WTC11 (cell line): ENCODE data around the gene TMEM178B. TPM values are rescaled to one million over a fixed set of nuclear protein-coding genes. Genes with fewer than 3 reads are reported as not detected.
"Not testable (repeated sequence)": the region's sequence is repeated elsewhere in the genome, so short reads cannot be mapped to it uniquely, and the experiment has no call there.

Source experiments
- ATAC-seq: fragments of 200-7000 bp; cut with Tn5 transposase; 2 replicates; pipeline ENCODE4 v1.10.0; 2021; ENCODE audit warnings: mild to moderate bottlenecking, moderate library complexity
- CTCF ChIA-PET: fragments of 300-600 bp; sonication (Branson Sonifier 250); formaldehyde crosslinking; loops from one replicate; lab custom pipeline; 2021; ENCODE audit warnings: antibody characterized with exemption; lab: Charles Lee
- POLR2A ChIA-PET: fragments of 350-600 bp; sonication (Branson Sonifier 250); formaldehyde crosslinking; loops from one replicate; lab custom pipeline; 2021; ENCODE audit warnings: antibody characterized with exemption; lab: Charles Lee
- DNase-seq: peaks from one replicate; pipeline ENCODE4 v3.0.0; 2021; ENCODE audit warnings: low spot score
- H3K27ac Mint-ChIP-seq: 2 replicates; pipeline ENCODE4 v1.8.0; 2021; ENCODE audit warnings: mixed read lengths
- H3K27me3 Mint-ChIP-seq: 2 replicates; pipeline ENCODE4 v1.8.0; 2021; ENCODE audit warnings: low read depth, mild to moderate bottlenecking, moderate library complexity, mixed read lengths
- H3K36me3 Mint-ChIP-seq: 2 replicates; pipeline ENCODE4 v1.8.0; 2021; ENCODE audit warnings: mixed read lengths
- H3K4me1 Mint-ChIP-seq: 2 replicates; pipeline ENCODE4 v1.8.0; 2022; ENCODE audit warnings: mixed read lengths
- H3K4me3 Mint-ChIP-seq: 2 replicates; pipeline ENCODE4 v1.8.0; 2021; ENCODE audit warnings: mild to moderate bottlenecking, moderate library complexity, mixed read lengths
- H3K9me3 Mint-ChIP-seq: 2 replicates; pipeline ENCODE4 v1.8.0; 2021; ENCODE audit warnings: mixed read lengths
- ATF1 ChIP-seq: sonication (generic); formaldehyde crosslinking; IDR thresholded peaks from 2 replicates; pipeline ENCODE4 v1.8.1; 2023; ENCODE audit warnings: mild to moderate bottlenecking, moderate library complexity, missing genetic modification reagents
- FOXK1 ChIP-seq: sonication (generic); formaldehyde crosslinking; IDR thresholded peaks from 2 replicates; pipeline ENCODE4 v1.8.0; 2022; ENCODE audit warnings: mild to moderate bottlenecking, moderate library complexity, missing genetic modification reagents
- GRHL2 ChIP-seq: fragments of 250-450 bp; sonication (Bioruptor Pico); IDR thresholded peaks from 2 replicates; pipeline ENCODE4 v1.8.0; 2022; ENCODE audit warnings: mild to moderate bottlenecking, moderate library complexity; ENCODE audit not compliant: insufficient replicate concordance, severe bottlenecking
- KAT7 ChIP-seq: sonication (generic); formaldehyde crosslinking; IDR thresholded peaks from 2 replicates; pipeline ENCODE4 v1.8.1; 2023; ENCODE audit warnings: missing genetic modification reagents, mild to moderate bottlenecking, borderline replicate concordance
- NFYB ChIP-seq: sonication (generic); formaldehyde crosslinking; conservative IDR thresholded peaks from 2 replicates; pipeline ENCODE4 v1.8.0; 2022; ENCODE audit warnings: low read depth, missing genetic modification reagents
- SOX15 ChIP-seq: fragments of 250-450 bp; sonication (Bioruptor Pico); IDR thresholded peaks from 2 replicates; pipeline ENCODE4 v1.9.0; 2021; ENCODE audit warnings: mild to moderate bottlenecking
- SP1 ChIP-seq: sonication (generic); formaldehyde crosslinking; conservative IDR thresholded peaks from 2 replicates; pipeline ENCODE4 v1.8.1; 2022; ENCODE audit warnings: missing genetic modification reagents
- TEAD4 ChIP-seq: sonication (generic); formaldehyde crosslinking; IDR thresholded peaks from 2 replicates; pipeline ENCODE4 v1.8.0; 2022; ENCODE audit warnings: mild to moderate bottlenecking, missing genetic modification reagents
- ZNF396 ChIP-seq: fragments of 250-450 bp; sonication (Bioruptor Pico); IDR thresholded peaks from 2 replicates; pipeline ENCODE4 v1.8.0; 2021; ENCODE audit warnings: mild to moderate bottlenecking, moderate library complexity, borderline replicate concordance
- ZNF423 ChIP-seq: fragments of 250-450 bp; sonication (Bioruptor Pico); IDR thresholded peaks from 2 replicates; pipeline ENCODE4 v2.1.2; 2022; ENCODE audit warnings: mild to moderate bottlenecking, moderate library complexity
- total RNA-seq: library from RNA; stranded (reverse); gene quantifications from 3 replicates; pipeline ENCODE4 v1.2.3, GENCODE V29; 2021
- TF ChIP-seq, protein P1 (sequence below): sonication (generic); formaldehyde crosslinking; IDR thresholded peaks from 2 replicates; pipeline ENCODE4 v1.8.1; 2023; ENCODE audit warnings: mild to moderate bottlenecking, missing genetic modification reagents, borderline replicate concordance
- TF ChIP-seq, protein P2 (sequence below): fragments of 250-450 bp; sonication (Bioruptor Pico); IDR thresholded peaks from 2 replicates; pipeline ENCODE4 v1.9.0; 2021; ENCODE audit warnings: moderate library complexity, mild to moderate bottlenecking, inconsistent platforms, borderline replicate concordance
- TF ChIP-seq, protein P3 (sequence below): sonication (generic); formaldehyde crosslinking; IDR thresholded peaks from 2 replicates; pipeline ENCODE4 v1.8.0; 2022; ENCODE audit warnings: mild to moderate bottlenecking, missing genetic modification reagents
- TF ChIP-seq, protein P4 (sequence below): fragments of 250-450 bp; sonication (Bioruptor Pico); IDR thresholded peaks from 2 replicates; pipeline ENCODE4 v1.9.0; 2021; ENCODE audit warnings: mild to moderate bottlenecking
- TF ChIP-seq, protein P5 (sequence below): sonication (generic); formaldehyde crosslinking; IDR thresholded peaks from 2 replicates; pipeline ENCODE4 v1.8.0; 2023; ENCODE audit warnings: mild to moderate bottlenecking, missing genetic modification reagents

TMEM178B gene
- total RNA-seq, 1 experiment from 2014 or later = 20.4 TPM

DNA sequence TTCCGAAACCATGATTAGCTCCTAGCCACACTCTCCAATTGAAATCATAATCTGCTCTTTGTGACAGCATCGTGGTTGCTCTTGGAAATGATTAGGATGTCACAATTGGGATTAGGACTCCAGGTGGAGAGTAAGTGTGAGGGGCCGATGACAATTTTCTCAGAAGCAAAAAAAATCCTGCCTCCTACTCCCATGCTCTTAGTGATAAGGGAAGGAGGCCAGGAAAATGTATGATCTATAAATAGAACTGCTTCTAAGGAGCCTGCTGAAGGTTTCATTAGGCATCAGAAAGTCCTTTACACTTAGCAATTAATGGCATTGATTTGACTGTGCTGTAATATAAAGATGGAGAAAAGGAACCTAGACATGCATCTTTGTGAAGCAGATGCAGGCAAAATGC lies 251.0 kb downstream of the TMEM178B start (continued):
- TF ChIP-seq, protein P1, sequence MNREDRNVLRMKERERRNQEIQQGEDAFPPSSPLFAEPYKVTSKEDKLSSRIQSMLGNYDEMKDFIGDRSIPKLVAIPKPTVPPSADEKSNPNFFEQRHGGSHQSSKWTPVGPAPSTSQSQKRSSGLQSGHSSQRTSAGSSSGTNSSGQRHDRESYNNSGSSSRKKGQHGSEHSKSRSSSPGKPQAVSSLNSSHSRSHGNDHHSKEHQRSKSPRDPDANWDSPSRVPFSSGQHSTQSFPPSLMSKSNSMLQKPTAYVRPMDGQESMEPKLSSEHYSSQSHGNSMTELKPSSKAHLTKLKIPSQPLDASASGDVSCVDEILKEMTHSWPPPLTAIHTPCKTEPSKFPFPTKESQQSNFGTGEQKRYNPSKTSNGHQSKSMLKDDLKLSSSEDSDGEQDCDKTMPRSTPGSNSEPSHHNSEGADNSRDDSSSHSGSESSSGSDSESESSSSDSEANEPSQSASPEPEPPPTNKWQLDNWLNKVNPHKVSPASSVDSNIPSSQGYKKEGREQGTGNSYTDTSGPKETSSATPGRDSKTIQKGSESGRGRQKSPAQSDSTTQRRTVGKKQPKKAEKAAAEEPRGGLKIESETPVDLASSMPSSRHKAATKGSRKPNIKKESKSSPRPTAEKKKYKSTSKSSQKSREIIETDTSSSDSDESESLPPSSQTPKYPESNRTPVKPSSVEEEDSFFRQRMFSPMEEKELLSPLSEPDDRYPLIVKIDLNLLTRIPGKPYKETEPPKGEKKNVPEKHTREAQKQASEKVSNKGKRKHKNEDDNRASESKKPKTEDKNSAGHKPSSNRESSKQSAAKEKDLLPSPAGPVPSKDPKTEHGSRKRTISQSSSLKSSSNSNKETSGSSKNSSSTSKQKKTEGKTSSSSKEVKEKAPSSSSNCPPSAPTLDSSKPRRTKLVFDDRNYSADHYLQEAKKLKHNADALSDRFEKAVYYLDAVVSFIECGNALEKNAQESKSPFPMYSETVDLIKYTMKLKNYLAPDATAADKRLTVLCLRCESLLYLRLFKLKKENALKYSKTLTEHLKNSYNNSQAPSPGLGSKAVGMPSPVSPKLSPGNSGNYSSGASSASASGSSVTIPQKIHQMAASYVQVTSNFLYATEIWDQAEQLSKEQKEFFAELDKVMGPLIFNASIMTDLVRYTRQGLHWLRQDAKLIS (CRISPR knock-in tag) = no peak
- TF ChIP-seq SP1 (CRISPR knock-in tag) (no peak), NFYB (CRISPR knock-in tag) (no peak), FOXK1 (CRISPR knock-in tag) (no peak), GRHL2 (CRISPR knock-in tag) (no peak)
- TF ChIP-seq, protein P2, sequence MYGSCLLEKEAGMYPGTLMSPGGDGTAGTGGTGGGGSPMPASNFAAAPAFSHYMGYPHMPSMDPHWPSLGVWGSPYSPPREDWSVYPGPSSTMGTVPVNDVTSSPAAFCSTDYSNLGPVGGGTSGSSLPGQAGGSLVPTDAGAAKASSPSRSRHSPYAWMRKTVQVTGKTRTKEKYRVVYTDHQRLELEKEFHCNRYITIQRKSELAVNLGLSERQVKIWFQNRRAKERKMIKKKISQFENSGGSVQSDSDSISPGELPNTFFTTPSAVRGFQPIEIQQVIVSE (CRISPR knock-in tag) = no peak
- TF ChIP-seq, protein P3, sequence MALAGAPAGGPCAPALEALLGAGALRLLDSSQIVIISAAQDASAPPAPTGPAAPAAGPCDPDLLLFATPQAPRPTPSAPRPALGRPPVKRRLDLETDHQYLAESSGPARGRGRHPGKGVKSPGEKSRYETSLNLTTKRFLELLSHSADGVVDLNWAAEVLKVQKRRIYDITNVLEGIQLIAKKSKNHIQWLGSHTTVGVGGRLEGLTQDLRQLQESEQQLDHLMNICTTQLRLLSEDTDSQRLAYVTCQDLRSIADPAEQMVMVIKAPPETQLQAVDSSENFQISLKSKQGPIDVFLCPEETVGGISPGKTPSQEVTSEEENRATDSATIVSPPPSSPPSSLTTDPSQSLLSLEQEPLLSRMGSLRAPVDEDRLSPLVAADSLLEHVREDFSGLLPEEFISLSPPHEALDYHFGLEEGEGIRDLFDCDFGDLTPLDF (CRISPR knock-in tag) = no peak

DNA sequence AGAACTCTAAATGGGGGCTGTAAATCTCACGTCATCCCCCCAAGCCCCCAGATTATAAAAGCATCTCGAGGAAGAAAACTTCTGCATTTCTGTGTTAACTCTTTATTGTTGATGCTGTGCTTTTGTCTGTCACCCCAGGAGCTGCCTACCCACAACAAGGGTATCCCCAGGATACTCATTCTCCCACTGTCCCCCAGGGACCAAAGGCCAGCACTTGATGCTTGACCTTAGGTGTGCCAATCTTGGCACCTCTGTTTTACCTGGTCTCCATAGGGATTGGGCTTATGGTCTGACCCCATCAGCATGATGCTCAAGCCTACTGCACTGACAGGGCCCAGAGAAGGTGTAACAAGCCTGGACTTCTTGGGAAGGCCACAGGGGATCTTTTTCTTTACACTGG lies 251.4 kb downstream of the TMEM178B start:
- H3K36me3 Mint-ChIP-seq = no peaks in the 10 kb centered on the region
- ChIA-PET CTCF (no interaction called here), POLR2A (no interaction called here)
- H3K4me1 Mint-ChIP-seq = peaks cover 28% of the 10 kb centered on the region
- ATAC-seq (no peak), DNase-seq (no peak)
- no peak overlapping the region for H3K27ac Mint-ChIP-seq
- H3K9me3 Mint-ChIP-seq = peaks cover 6% of the 10 kb centered on the region; the same call in 1 of the 2 replicates
- H3K27me3 Mint-ChIP-seq = no peaks in the 10 kb centered on the region
- H3K4me3 Mint-ChIP-seq = no peak overlapping the region
- TF ChIP-seq, protein P4, sequence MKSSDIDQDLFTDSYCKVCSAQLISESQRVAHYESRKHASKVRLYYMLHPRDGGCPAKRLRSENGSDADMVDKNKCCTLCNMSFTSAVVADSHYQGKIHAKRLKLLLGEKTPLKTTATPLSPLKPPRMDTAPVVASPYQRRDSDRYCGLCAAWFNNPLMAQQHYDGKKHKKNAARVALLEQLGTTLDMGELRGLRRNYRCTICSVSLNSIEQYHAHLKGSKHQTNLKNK (CRISPR knock-in tag) = no peak
- peak; percentile 70 for TF ChIP-seq ZNF423 (CRISPR knock-in tag)
- TF ChIP-seq SOX15 = no peak
- TF ChIP-seq, protein P5, sequence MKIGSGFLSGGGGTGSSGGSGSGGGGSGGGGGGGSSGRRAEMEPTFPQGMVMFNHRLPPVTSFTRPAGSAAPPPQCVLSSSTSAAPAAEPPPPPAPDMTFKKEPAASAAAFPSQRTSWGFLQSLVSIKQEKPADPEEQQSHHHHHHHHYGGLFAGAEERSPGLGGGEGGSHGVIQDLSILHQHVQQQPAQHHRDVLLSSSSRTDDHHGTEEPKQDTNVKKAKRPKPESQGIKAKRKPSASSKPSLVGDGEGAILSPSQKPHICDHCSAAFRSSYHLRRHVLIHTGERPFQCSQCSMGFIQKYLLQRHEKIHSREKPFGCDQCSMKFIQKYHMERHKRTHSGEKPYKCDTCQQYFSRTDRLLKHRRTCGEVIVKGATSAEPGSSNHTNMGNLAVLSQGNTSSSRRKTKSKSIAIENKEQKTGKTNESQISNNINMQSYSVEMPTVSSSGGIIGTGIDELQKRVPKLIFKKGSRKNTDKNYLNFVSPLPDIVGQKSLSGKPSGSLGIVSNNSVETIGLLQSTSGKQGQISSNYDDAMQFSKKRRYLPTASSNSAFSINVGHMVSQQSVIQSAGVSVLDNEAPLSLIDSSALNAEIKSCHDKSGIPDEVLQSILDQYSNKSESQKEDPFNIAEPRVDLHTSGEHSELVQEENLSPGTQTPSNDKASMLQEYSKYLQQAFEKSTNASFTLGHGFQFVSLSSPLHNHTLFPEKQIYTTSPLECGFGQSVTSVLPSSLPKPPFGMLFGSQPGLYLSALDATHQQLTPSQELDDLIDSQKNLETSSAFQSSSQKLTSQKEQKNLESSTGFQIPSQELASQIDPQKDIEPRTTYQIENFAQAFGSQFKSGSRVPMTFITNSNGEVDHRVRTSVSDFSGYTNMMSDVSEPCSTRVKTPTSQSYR (CRISPR knock-in tag) = no peak
- TF ChIP-seq ZNF396 (CRISPR knock-in tag) = no peak
- no peak for TF ChIP-seq ATF1 (CRISPR knock-in tag)
- no peak for TF ChIP-seq TEAD4 (CRISPR knock-in tag)

DNA sequence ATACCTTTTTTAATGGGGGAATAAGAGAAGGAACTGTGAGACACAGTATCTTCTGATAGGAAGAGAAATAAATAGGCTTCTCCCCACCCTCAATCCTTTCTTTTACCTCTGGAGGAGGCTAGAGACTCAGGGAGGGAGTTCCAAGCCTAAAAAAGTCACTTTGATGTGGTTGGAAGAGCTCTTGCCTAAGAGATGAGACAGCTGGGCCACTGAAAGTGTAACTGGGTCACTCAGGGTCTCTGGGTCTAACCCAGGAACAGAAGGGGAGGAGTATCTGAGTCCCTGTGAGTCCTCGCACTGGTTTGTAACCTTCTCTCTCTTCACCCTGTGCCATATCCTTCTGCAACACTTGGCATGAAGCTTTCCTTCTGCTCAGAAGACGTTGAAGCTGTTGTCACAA lies 254.4 kb downstream of the TMEM178B start:
- Mint-ChIP-seq H3K4me3 (no peak overlapping the region), H3K27ac (no peak overlapping the region), H3K36me3 (no peaks in the 10 kb centered on the region), H3K9me3 (0 out of 2 replicates have a peak, but pooled peaks cover 4% of the 10 kb centered on the region), H3K4me1 (peaks cover 31% of the 10 kb centered on the region), H3K27me3 (no peaks in the 10 kb centered on the region)
- no peak for TF ChIP-seq KAT7 (CRISPR knock-in tag)
- CTCF ChIA-PET = interaction anchor here (0.5 to 1.0 kb wide), 4 partner anchors 51 to 205 kb away, joined by 3 to 4 read pairs (median 4); no protein-coding TSS in a partner anchor
- ATAC-seq (no peak), DNase-seq (no peak)
- POLR2A ChIA-PET = interaction anchor here (1.0 kb wide), 1 partner anchor 16 kb away, joined by 3 read pairs; no protein-coding TSS in a partner anchor

DNA sequence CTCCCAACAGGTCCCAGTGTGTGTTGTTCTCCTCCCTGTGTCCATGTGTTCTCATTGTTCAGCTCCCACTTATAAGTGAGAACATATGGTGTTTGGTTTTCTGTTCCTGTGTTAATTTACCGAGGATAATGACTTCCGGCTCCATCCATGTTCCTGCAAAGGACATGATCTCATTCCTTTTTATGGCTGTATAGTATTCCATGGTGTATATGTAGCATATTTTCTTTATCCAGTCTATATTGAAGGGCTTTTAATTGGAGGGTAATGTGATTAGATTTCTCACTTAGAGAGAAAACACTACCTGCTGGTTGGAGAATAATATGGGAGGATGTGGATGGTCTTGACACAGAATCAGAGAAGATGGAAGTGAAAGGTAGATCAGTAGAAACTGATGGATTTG lies 256.4 kb downstream of the TMEM178B start:
- CTCF ChIA-PET, DNase-seq, H3K9me3 Mint-ChIP-seq, ATAC-seq, H3K4me3 Mint-ChIP-seq, H3K36me3 Mint-ChIP-seq, POLR2A ChIA-PET, H3K27ac Mint-ChIP-seq, H3K27me3 Mint-ChIP-seq: not testable (repeated sequence)
- peaks cover 20% of the 10 kb centered on the region for H3K4me1 Mint-ChIP-seq
